Inferior parietal cortex (tissue), 1 donor: ENCODE data around the gene SHC2.
"Not testable (repeated sequence)": the region's sequence is repeated elsewhere in the genome, so short reads cannot be mapped to it uniquely, and the experiment has no call there.

Experiments
- DNase-seq: peaks from one replicate; pipeline ENCODE4 v3.0.0-alpha.2; 2016; ENCODE audit errors: extremely low spot score

The SHC2 gene

GRCh38 chr19:391207-391557, 69.7 kb downstream of the SHC2 start:
- DNase-seq, result no peak

- no peak for DNase-seq
These were observed 70.2 kb downstream of the SHC2 start for GRCh38 chr19:390386-391206.

- DNase-seq, result no peak
These were observed 70.9 kb downstream of the SHC2 start for GRCh38 chr19:389935-390289.

- no peak for DNase-seq
These were observed 71.4 kb downstream of the SHC2 start for GRCh38 chr19:389255-389934.

- no peak for DNase-seq
These were observed 72.1 kb downstream of the SHC2 start for GRCh38 chr19:388691-389090.

- no peak for DNase-seq
These were observed 73.1 kb downstream of the SHC2 start for GRCh38 chr19:387777-388176.

- DNase-seq, result not testable (repeated sequence)
These were observed 74.1 kb downstream of the SHC2 start for GRCh38 chr19:386632-387301.

GRCh38 chr19:386189-386588, 74.6 kb downstream of the SHC2 start:
- not testable (repeated sequence) for DNase-seq

GRCh38 chr19:384799-385169, 76.0 kb downstream of the SHC2 start:
- no peak for DNase-seq

- DNase-seq, result no peak
These were observed 76.7 kb downstream of the SHC2 start for GRCh38 chr19:383922-384798.

- DNase-seq, result no peak
These were observed 77.8 kb downstream of the SHC2 start for GRCh38 chr19:383040-383439.

- not testable (repeated sequence) for DNase-seq
These were observed 78.3 kb downstream of the SHC2 start for GRCh38 chr19:382578-382977.

GRCh38 chr19:381901-382300, 78.9 kb downstream of the SHC2 start:
- not testable (repeated sequence) for DNase-seq

- not testable (repeated sequence) for DNase-seq
These were observed 80.1 kb downstream of the SHC2 start for GRCh38 chr19:380618-381219.

- no peak for DNase-seq
These were observed 81.0 kb downstream of the SHC2 start for GRCh38 chr19:379796-380195.

- DNase-seq, result no peak
These were observed 82.1 kb downstream of the SHC2 start for GRCh38 chr19:378706-379105.

- no peak for DNase-seq
These were observed 82.8 kb downstream of the SHC2 start for GRCh38 chr19:377801-378581.

GRCh38 chr19:376111-376470, 84.7 kb downstream of the SHC2 start:
- no peak for DNase-seq

- no peak for DNase-seq
These were observed 85.3 kb downstream of the SHC2 start for GRCh38 chr19:375395-376110.

GRCh38 chr19:374886-375235, 86.0 kb downstream of the SHC2 start:
- no peak for DNase-seq
